ENCODE measurements around the gene AUTS2.

Gene AUTS2

GRCh38 chr7:70660819-70661191, 1062.5 kb downstream of the AUTS2 start:
- no peak for DNase-seq

- DNase-seq: no peak
Observed at GRCh38 chr7:70663680-70664079, 1065.4 kb downstream of the AUTS2 start.

GRCh38 chr7:70665997-70666396, 1067.7 kb downstream of the AUTS2 start:
- DNase-seq: no peak

- no peak for DNase-seq
Observed at GRCh38 chr7:70667406-70667805, 1069.1 kb downstream of the AUTS2 start.

DNA sequence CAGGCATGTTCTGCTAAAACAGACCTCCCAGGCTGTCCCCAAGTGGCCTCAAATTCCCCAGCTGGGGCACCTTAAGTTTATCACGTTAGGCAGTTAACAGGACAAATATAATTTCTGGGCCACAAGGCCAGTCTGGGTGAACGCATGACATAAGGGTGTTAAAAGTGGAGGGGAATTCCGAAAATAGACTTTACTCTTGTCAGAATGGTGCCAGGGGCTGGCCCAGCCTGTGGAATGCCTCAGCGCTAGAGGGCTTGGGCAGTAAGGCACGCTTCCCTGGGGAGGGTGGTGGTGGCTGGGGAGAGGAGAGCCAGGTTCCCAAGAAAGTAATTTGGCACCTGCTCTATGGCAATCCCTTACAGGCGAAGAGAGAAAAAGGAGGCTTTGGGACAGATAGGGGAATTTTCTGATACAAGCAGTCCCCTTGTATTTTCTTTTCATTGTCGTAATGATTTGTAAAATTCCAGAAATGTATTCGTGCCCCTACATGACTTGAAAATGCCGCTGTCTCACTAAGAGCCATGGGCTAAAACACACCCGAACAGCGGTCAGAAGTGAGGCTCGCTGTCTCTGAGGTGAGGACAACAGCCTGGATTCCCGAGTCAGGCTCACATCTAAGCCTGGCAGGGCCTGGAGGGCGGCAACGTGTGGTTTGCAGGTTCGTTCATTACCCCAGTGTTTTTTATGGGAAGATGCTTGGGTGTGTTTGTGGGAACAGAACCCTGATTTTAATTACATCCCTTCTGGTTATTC, 1070.5 kb downstream of the AUTS2 start:
- DNase-seq: no peak

GRCh38 chr7:70669854-70670253, 1071.6 kb downstream of the AUTS2 start:
- no peak for DNase-seq

DNA sequence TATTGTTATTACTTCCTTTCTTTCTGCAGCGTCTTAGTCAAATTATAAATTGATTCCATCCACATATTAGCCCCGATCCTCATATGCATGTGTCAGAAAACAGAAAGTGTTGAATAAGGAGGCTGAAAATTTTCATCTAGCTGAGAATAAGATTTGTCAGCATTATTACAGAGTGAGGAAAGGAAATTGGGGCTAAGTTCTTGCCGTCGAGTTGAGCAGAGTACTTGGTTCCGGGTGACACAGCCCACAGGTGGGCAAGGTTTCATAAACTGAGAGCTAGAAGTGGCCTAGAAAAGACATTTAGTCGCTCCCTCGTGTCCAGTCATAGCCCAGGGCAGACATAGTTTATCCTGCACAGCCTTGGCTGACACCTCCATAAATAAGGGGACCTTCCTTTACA, 1072.0 kb downstream of the AUTS2 start:
- no peak for DNase-seq

DNA sequence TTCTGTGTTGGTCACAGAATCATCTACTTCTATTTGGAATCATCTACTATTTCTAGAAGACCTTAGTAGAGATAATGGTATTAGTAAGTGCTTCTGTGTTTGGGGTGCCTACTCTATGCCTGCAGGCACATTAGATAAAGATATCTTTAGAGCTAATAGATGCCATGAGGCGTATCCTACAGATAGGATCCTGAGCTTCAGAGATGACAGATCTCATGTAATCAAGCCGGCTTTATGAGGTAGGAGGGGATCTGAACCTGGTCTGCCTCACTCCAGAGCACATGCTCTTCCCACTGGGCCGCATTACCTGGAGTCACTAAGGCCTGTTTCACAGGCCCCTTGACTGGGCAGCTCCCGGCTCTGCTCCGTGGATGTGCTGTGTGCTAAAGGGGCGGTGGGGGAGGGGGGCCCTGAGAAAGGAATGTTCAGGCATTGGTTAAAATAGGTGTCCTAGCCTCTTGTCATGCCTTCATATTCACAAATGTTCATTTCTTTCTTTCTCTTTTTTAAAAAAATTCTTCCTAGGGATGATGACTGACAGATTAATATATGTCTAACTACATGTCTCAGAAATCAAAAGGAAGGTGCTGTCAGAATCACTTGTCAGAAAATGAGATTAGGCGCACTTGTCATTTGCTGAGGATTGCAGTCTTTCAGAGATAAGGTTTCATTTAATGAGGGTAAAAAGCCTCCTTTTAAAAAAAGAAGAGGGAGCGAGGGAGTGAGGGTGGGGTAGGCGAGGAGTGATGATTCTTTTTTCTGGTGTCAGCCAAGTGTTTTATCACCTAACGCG, 1075.7 kb downstream of the AUTS2 start:
- DNase-seq: no peak

GRCh38 chr7:70674571-70675010, 1076.3 kb downstream of the AUTS2 start:
- no peak for DNase-seq

GRCh38 chr7:70676243-70676642, 1078.0 kb downstream of the AUTS2 start:
- DNase-seq: no peak

- no peak for DNase-seq
Observed at GRCh38 chr7:70678621-70679251, 1080.5 kb downstream of the AUTS2 start.

DNA sequence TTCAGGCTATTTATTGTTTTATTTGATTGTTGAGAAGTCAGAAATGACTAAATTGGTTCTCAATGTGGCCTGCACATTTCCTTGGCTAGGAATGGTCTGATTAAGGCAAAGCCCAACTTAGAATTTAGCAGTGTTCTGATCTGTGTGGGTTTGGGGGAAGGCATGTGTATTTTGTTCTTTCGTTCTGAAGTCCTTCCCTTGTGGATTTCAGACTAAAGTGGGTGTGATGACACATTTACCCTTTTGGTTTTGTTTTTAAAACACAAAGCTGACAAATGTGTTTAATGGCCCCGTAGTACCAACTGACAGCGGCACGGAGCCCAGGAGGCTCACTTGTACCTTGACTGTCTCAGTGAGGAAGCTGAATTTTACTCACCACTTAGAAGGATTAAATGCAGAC, 1081.4 kb downstream of the AUTS2 start:
- no peak for DNase-seq

DNA sequence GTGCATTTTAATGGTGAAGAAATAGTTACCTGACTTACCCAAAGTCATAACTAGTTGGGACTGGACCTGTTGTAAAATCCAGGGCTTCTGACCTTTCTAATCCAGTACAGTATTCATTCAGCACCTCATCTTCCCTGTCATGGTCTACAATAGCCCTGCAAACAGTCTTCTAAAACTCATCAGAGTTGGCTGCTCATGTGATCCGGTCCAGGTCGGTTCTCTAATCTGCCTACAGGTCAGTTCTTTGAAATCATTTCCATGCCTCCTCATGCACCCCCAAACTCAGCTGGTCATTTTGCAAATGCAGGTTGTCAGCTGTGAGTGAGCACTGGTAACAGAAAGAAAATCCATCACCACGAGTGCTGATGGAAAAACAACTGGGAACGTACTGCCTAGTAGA, 1082.0 kb downstream of the AUTS2 start:
- no peak for DNase-seq

DNA sequence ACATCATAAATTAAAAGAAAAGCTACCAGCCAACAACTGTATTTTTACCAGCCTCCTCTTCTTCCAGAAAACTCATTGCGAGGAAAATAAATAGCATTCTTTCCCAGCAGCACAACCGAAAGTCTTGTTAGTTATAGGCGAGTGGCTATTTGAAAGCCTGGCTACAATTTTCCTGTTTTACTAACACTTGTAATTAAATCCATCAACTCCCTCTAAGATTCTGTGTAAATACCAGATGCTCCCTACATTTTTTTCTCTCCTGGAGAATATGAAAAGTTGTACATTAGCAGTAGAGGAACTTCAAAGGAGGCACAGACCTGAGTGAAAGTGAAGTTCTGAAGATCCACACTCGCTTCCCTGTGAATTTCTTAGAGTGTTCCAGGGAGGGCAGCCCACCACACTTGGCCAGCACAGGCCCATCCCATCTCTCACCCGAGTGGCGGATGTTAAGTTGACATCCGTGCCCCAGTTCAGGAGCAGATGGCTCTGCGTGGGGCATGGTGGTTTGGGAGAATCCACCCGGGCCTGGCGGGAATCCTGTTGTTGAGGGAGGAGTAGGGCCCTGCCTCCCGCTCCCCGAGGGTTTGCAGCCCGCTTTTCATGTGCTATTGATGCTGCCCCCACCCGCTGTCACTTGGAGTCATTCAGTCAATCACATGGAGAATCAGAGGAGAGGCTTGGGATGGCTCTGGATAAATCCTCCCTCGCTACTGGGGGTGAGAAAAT, 1082.6 kb downstream of the AUTS2 start:
- no peak for DNase-seq

DNA sequence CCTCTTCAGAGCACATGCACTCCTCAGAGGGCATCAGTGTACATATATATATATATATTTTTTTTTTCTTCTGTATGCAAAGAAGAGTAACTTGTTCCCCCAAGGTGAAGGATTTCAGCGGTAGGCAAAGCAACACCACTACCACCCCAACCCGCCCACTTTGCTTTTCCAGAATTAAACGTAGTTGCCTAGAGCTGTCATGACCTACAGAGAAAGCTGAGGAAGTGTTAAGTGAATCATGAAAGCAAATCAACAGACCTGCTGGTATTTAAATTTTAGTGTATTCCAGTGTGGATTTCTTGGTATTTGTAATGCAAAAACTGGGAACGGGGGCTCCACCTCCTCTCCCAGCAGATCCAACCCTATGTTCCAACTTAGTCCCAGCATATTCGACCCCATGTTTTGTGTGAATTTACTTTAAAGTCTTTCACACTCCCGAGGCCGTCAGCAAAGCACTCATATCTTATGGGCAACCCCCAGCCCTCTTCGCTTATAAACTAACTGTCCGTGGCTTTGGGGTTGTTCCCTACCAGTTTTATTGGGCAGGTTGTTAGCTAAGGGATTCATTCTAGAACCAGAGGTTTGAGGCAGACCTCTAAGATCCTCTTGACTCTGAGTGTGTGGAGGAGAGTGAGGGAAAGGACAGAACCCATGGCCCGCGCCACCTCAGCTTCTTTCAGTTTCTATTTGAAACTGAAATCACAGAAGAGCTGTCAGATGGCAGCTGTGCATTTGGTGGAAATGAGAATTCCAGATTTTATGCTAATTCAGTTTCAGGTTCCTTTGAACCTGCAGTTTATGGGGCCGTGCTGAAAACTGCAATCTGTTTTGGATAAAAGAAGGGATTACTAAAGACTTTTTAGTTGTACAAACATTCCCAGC, 1083.4 kb downstream of the AUTS2 start:
- no peak for DNase-seq

GRCh38 chr7:70684173-70684572, 1085.9 kb downstream of the AUTS2 start:
- no peak for DNase-seq

DNA sequence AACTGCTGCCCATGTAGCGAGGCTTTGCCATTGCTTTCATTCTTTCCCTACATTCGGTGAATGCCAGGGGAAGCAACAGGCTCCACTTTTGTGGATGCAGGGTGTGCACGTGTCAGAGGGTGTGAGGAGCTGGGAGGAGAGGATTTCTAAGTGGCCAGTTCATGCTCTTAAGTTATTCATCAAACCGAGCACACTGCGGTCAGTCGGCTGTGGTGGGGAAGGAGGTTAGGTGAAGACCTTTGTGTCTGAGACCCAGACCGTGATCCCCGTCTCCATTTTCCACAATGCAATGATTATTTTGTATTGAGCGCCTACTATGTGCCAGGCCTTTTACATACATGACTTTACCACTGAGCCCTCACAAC, 1095.0 kb downstream of the AUTS2 start:
- DNase-seq: no peak

- DNase-seq: peak; percentile 60
Observed at GRCh38 chr7:70693686-70694433, 1095.6 kb downstream of the AUTS2 start.

DNA sequence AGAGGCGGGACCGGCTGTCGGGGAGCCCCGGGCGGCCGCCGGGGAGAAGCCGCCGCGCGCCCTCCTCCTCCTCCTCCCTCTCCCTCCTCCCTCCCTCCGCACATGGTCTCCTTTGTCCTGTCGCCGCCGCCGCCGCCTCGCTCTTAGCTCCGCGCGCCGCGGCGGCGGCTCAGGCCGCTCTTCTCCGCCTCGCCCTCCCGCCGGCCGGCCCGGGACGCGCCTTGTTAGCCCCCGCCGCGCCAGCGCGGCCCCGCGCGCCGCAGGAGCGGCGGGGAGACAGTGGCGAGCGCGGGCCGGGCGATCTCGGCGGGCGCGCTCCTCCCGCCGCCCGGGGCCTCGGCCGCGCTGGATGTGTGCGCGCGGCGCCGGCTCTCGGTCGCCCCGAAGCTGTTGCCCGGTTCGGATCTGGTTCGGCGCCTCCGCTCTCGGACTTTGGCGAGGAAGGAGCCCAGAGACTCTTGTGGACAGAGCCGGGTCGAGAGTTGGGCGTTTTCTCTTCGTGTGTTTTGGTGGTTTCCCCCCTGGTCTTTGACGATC, 1096.2 kb downstream of the AUTS2 start:
- peak; percentile 26 for DNase-seq

- DNase-seq: no peak
Observed at GRCh38 chr7:70694971-70695794, 1096.9 kb downstream of the AUTS2 start.

DNA sequence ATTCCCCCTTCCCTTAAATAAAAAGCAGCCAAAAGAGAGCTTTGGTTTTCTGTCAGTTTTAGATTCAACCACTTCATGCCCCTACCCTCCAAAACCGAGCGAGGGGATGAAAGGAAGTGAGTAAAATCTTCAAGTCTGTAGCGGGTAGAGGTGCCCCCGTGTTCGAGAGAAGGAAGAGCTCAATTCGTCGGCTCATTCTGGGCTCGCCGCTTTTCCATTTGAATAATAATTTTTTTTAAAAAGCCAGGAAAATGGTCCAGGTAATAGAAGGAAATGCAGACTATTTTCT, 1097.5 kb downstream of the AUTS2 start:
- DNase-seq: no peak

Data from CD4-positive, alpha-beta T cell treated with Interleukin-15 for 1 hour (primary cell).